Measurements from ENCODE around the gene SYF2. TPM values are rescaled to one million over a fixed set of nuclear protein-coding genes. Genes with fewer than 3 reads are reported as not detected.

SYF2 gene
- total and polyA plus RNA-seq, 2 experiments from 2014 or later = 24.6 to 82.6 TPM

GRCh38 chr1:25205786-25206185, 26.5 kb downstream of the SYF2 start (continued):
- TF ChIP-seq ZNF462 (CRISPR knock-in tag; IDR thresholded peaks at IDR 0.05) (no peak), CTCF (conservative IDR thresholded peaks at IDR 0.05; ENCODE audit: low read depth in 2 of 2) (no peak), ZNF114 (CRISPR knock-in tag; IDR thresholded peaks at IDR 0.05) (no peak), JUNB (IDR thresholded peaks at IDR 0.05; ENCODE audit: unreplicated experiment) (no peak), ZNF331 (CRISPR knock-in tag; IDR thresholded peaks at IDR 0.05; ENCODE audit: low read depth) (no peak), CREB1 (CRISPR knock-in tag; IDR thresholded peaks at IDR 0.05; ENCODE audit: low read depth) (no peak), EZH2phosphoT487 (IDR thresholded peaks at IDR 0.05; ENCODE audit: unreplicated experiment) (no peak), STAT1 (IDR thresholded peaks at IDR 0.05; ENCODE audit: unreplicated experiment) (no peak), REST (IDR thresholded peaks at IDR 0.05; ENCODE audit: unreplicated experiment) (no peak)
